22Rv1 (cell line): ENCODE results near the gene PSMD9.

Experiments
- CTCF ChIP-seq: fragments of 450-650 bp; IDR thresholded peaks from 2 replicates; pipeline ENCODE4 v1.5.1; 2017; ENCODE audit warnings: mild to moderate bottlenecking
- ZFX ChIP-seq: fragments of 450-650 bp; IDR thresholded peaks from 2 replicates; pipeline ENCODE4 v1.6.1; 2017; ENCODE audit warnings: antibody characterized with exemption, borderline replicate concordance

- TF ChIP-seq CTCF = peak; percentile 87
- TF ChIP-seq ZFX = no peak
Observed at GRCh38 chr12:121917950-121918678, 29.5 kb downstream of the PSMD9 start, which contains the start of gene CFAP251.
